Panc1 (cell line): ENCODE results near the gene ZNF8. TPM values are rescaled to one million over a fixed set of nuclear protein-coding genes. Genes with fewer than 3 reads are reported as not detected.

Experiments used
- ATAC-seq: fragments of 200-7000 bp; cut with Tn5 transposase; 2 replicates; pipeline ENCODE4 v1.9.1; 2020; ENCODE audit warnings: mild to moderate bottlenecking, moderate library complexity
- BruUV-seq: library from RNA; stranded (reverse); fragments of 400-500 nt; replicated peaks from 2 replicates; lab custom pipeline; 2021; lab: Mats Ljungman, UMichigan
- CTCF ChIA-PET: fragments of 300-600 bp; sonication (Branson Sonifier 250); formaldehyde crosslinking; loops from one replicate; lab custom pipeline; 2022; ENCODE audit warnings: antibody characterized with exemption; lab: Charles Lee
- POLR2A ChIA-PET: fragments of 300-600 bp; sonication (Branson Sonifier 250); formaldehyde crosslinking; loops from one replicate; lab custom pipeline; 2022; ENCODE audit warnings: antibody characterized with exemption; lab: Charles Lee
- DNase-seq: peaks from one replicate; pipeline ENCODE4 v3.0.0-alpha.2; 2010; ENCODE audit warnings: low read depth, low spot score
- H3K27ac ChIP-seq: 2 replicates; pipeline ENCODE4 v1.5.1; 2011; ENCODE audit warnings: mild to moderate bottlenecking, low read length, inconsistent platforms
- H3K27me3 ChIP-seq: fragments of 200-500 bp; sonication (Bioruptor generic); 2 replicates; pipeline ENCODE4 v1.6.0; 2014; ENCODE audit warnings: low read length, inconsistent platforms; ENCODE audit not compliant: control insufficient read depth, insufficient read depth
- H3K36me3 ChIP-seq: fragments of 200-500 bp; sonication (Bioruptor generic); 2 replicates; pipeline ENCODE4 v1.5.1; 2014; ENCODE audit warnings: inconsistent platforms, mild to moderate bottlenecking, low read length, moderate library complexity; ENCODE audit not compliant: control insufficient read depth, insufficient read depth
- H3K4me1 ChIP-seq: 2 replicates; pipeline ENCODE4 v1.5.1; 2011; ENCODE audit warnings: inconsistent platforms, mild to moderate bottlenecking, low read length, moderate library complexity; ENCODE audit not compliant: control insufficient read depth, insufficient read depth
- H3K4me3 ChIP-seq, 2 experiments: 2 replicates each; pipeline ENCODE4 v1.5.1; 2011 to 2012; ENCODE audit warnings: low read depth in 2 of 2, low read length in 2 of 2, mild to moderate bottlenecking in 2 of 2, inconsistent platforms in 1 of 2, moderate library complexity in 1 of 2
- H3K9me3 ChIP-seq: fragments of 200-500 bp; sonication (Bioruptor generic); 2 replicates; pipeline ENCODE4 v1.5.1; 2014; ENCODE audit warnings: low read depth, mild to moderate bottlenecking, inconsistent platforms, low read length, moderate library complexity; ENCODE audit not compliant: control insufficient read depth, insufficient read depth
- CTCF ChIP-seq: fragments of 450-650 bp; IDR thresholded peaks from 2 replicates; pipeline ENCODE4 v1.5.1; 2017; ENCODE audit warnings: mild to moderate bottlenecking
- POLR2AphosphoS5 ChIP-seq: IDR thresholded peaks from 2 replicates; pipeline ENCODE4 v1.6.1; 2012; ENCODE audit warnings: mild to moderate bottlenecking, low read depth, low read length, moderate library complexity
- REST ChIP-seq, 2 experiments: IDR thresholded peaks; 2 replicates each; pipeline ENCODE4 v1.6.1; 2011 to 2012; ENCODE audit warnings: low read depth in 2 of 2, control low read depth in 1 of 2, low read length in 1 of 2, mild to moderate bottlenecking in 1 of 2, moderate library complexity in 1 of 2; ENCODE audit not compliant: insufficient read depth in 1 of 2
- SIN3A ChIP-seq: IDR thresholded peaks from 2 replicates; pipeline ENCODE4 v1.6.1; 2012; ENCODE audit warnings: low read depth, mild to moderate bottlenecking, low read length, moderate library complexity, borderline replicate concordance; ENCODE audit not compliant: insufficient read depth
- TCF7L2 ChIP-seq: IDR thresholded peaks from 2 replicates; pipeline ENCODE4 v1.6.1; 2011; ENCODE audit warnings: mild to moderate bottlenecking, low read depth, low read length, inconsistent platforms
- in situ Hi-C: cut with HindIII; loops from 2 replicates; pipeline ENCODE4 v1.10.0; 2016; ENCODE audit warnings: low sequenced_read_pairs, low pct_unique_long_range_greater_than_20kb
- intact Hi-C: fragments of 100-400 bp; cut with micrococcal nuclease; formaldehyde crosslinking; loops from one replicate; pipeline ENCODE4 v1.10.0; 2022; ENCODE audit not compliant: unreplicated experiment
- total RNA-seq: library from RNA; stranded (reverse); gene quantifications from one replicate; pipeline ENCODE4 v1.2.1, GENCODE V29; 2021; ENCODE audit not compliant: unreplicated experiment

The ZNF8 gene
- total RNA-seq, 1 experiment from 2014 or later = 12.6 TPM

GRCh38 chr19:58334691-58335249, 56.0 kb downstream of the ZNF8 start:
- in situ Hi-C loops = no loop called here
- 0 out of 2 replicates have a peak, but pooled peaks cover 4% of the 10 kb centered on the region for H3K9me3 ChIP-seq

GRCh38 chr19:58335630-58336029, 56.9 kb downstream of the ZNF8 start:
- 0 out of 2 replicates have a peak, but pooled peaks cover 4% of the 10 kb centered on the region for H3K9me3 ChIP-seq
- in situ Hi-C loops = no loop called here
- no peak overlapping the region for H3K4me3 ChIP-seq
- DNase-seq (no peak), ATAC-seq (no peak)
- H3K27me3 ChIP-seq = no peaks in the 10 kb centered on the region
- no peaks in the 10 kb centered on the region for H3K36me3 ChIP-seq
- TF ChIP-seq REST (IDR thresholded peaks at IDR 0.05; ENCODE audit: insufficient read depth in 1 of 2, low read depth in 2 of 2, low read length in 1 of 2) (no peak), POLR2AphosphoS5 (no peak), CTCF (no peak), SIN3A (no peak), TCF7L2 (no peak)
- intact Hi-C loops = no loop called here
- ChIA-PET CTCF (no interaction called here), POLR2A (no interaction called here)
- no peaks in the 10 kb centered on the region for H3K4me1 ChIP-seq
- H3K27ac ChIP-seq = no peak overlapping the region
- BruUV-seq = no TSS peak

More at GRCh38 chr19:58334691-58335249, 56.0 kb downstream of the ZNF8 start:
- no TSS peak for BruUV-seq
- Histone ChIP-seq H3K36me3 (no peaks in the 10 kb centered on the region), H3K27me3 (no peaks in the 10 kb centered on the region), H3K27ac (no peak overlapping the region), H3K4me1 (peaks cover 4% of the 10 kb centered on the region), H3K4me3 (no peak overlapping the region)
- TF ChIP-seq REST (IDR thresholded peaks at IDR 0.05; ENCODE audit: insufficient read depth in 1 of 2, low read depth in 2 of 2, low read length in 1 of 2) = no peak
- no peak for TF ChIP-seq SIN3A
- TF ChIP-seq CTCF = no peak
- no peak for TF ChIP-seq TCF7L2
- no peak for TF ChIP-seq POLR2AphosphoS5
- ATAC-seq (no peak), DNase-seq (no peak)
- CTCF ChIA-PET = no interaction called here
- POLR2A ChIA-PET = no interaction called here
- intact Hi-C loops = no loop called here
